ENCODE measurements around the gene CEACAM21. TPM values are rescaled to one million over a fixed set of nuclear protein-coding genes. Genes with fewer than 3 reads are reported as not detected.

CEACAM21 gene
- total RNA-seq, 1 experiment from 2014 or later, result not detected

GRCh38 chr19:41548047-41548446, 27.9 kb upstream of the CEACAM21 start:
- Mint-ChIP-seq H3K4me3 (no peak overlapping the region), H3K27me3 (ENCODE audit: low read depth) (no peaks in the 10 kb centered on the region; the same call in none of the 2 replicates), H3K9me3 (peaks cover 77 to 88% of the 10 kb centered on the region in 2 experiments), H3K4me1 (peaks cover 0 to 8% of the 10 kb centered on the region in 2 experiments; a peak in 2 of 4 replicates), H3K27ac (no peak overlapping the region), H3K36me3 (ENCODE audit: insufficient read depth in 1 of 3, low read depth in 3 of 3) (peaks cover 0 to 15% (median 4%) of the 10 kb centered on the region in 3 experiments; a peak in 4 of 7 replicates)
- no peaks in the 10 kb centered on the region for H3K27me3 ChIP-seq (ENCODE audit: insufficient read depth, low read length)
- no peaks in the 10 kb centered on the region for H3K79me1 ChIP-seq (ENCODE audit: insufficient read depth, low read depth, low read length, poor library complexity, severe bottlenecking)
- H4K91ac ChIP-seq (ENCODE audit: insufficient read length, low read depth, low read length), result no peak overlapping the region
- no peak overlapping the region for H2BK120ac ChIP-seq (ENCODE audit: low read depth, low read length, poor library complexity, severe bottlenecking)
- no peak overlapping the region for H2BK15ac ChIP-seq (ENCODE audit: low read depth, low read length)
- H4K5ac ChIP-seq (ENCODE audit: insufficient read length, low read depth, low read length), result no peak overlapping the region
- H3K4ac ChIP-seq (ENCODE audit: low read depth, low read length), result no peak overlapping the region
- H3K56ac ChIP-seq (ENCODE audit: insufficient read length, low read depth, low read length), result no peak overlapping the region
- no peak overlapping the region for H3T11ph ChIP-seq (ENCODE audit: low read length)
- H2BK12ac ChIP-seq (ENCODE audit: insufficient read length, low read depth, low read length), result no peak overlapping the region
- H3K9me3 ChIP-seq (ENCODE audit: control insufficient read depth, low read depth, low read length), result no peaks in the 10 kb centered on the region
- H3K23ac ChIP-seq (ENCODE audit: insufficient read length, low read depth, low read length), result no peak overlapping the region
- H3K18ac ChIP-seq (ENCODE audit: insufficient read length, low read depth, low read length), result no peak overlapping the region
- no peak for DNase-seq
- H2BK5ac ChIP-seq (ENCODE audit: insufficient read length, low read length), result no peak overlapping the region
- no peak overlapping the region for H3K14ac ChIP-seq (ENCODE audit: insufficient read depth, low read length)
- H3K27ac ChIP-seq (ENCODE audit: insufficient read length, low read depth, low read length), result no peak overlapping the region
- H4K20me1 ChIP-seq (ENCODE audit: control insufficient read depth, insufficient read depth, insufficient read length), result no peaks in the 10 kb centered on the region
- WGBS (ENCODE audit: extremely low coverage, insufficient read length, low lambda C conversion rate), result no CpG with 5 or more reads among the region's 4 CpGs
- no peak for TF ChIP-seq CTCF (conservative IDR thresholded peaks at IDR 0.05)
- H3K4me2 ChIP-seq (ENCODE audit: insufficient read depth, insufficient read length, low read length), result no peak overlapping the region
- no peak overlapping the region for H2BK20ac ChIP-seq (ENCODE audit: low read depth, low read length, poor library complexity, severe bottlenecking)
- H2AK5ac ChIP-seq (ENCODE audit: insufficient read length, low read length), result no peak overlapping the region
- no peaks in the 10 kb centered on the region for H3K4me1 ChIP-seq (ENCODE audit: insufficient read depth, low read length)
- H3K9ac ChIP-seq (ENCODE audit: extremely low read depth, insufficient read length, low read length), result no peak overlapping the region
- H2AFZ ChIP-seq (ENCODE audit: low read length), result no peak overlapping the region
- H3K23me2 ChIP-seq (ENCODE audit: insufficient read length, low read depth, low read length, poor library complexity, severe bottlenecking), result peaks cover 2% of the 10 kb centered on the region
- H3K79me2 ChIP-seq (ENCODE audit: insufficient read depth, low read length), result no peaks in the 10 kb centered on the region
- no peak overlapping the region for H4K8ac ChIP-seq (replicated peaks; ENCODE audit: insufficient read length, low read depth, low read length)
